GM21737 (cell line): ENCODE data around the gene RGS9.
"Not testable (repeated sequence)": the region's sequence is repeated elsewhere in the genome, so short reads cannot be mapped to it uniquely, and the experiment has no call there.

ENCODE experiments used
- ATAC-seq: cut with Tn5 transposase; IDR thresholded peaks from one replicate; pipeline ENCODE4 v1.9.1; 2021; ENCODE audit warnings: mild to moderate bottlenecking, moderate library complexity; ENCODE audit not compliant: unreplicated experiment

Gene RGS9

GRCh38 chr17:65137021-65137939, at the start of gene RGS9:
RGS9 (plus strand) TSS chr17:65137370; CDS start chr17:65137541, 171 bp downstream.
- peak; percentile 93 for ATAC-seq

GRCh38 chr17:65088621-65089360, 48.4 kb upstream of the RGS9 start:
- ATAC-seq, result no peak

- ATAC-seq, result no peak
Measured at GRCh38 chr17:65092262-65092661, 44.9 kb upstream of the RGS9 start.

GRCh38 chr17:65092721-65093356, 44.3 kb upstream of the RGS9 start:
- ATAC-seq, result not testable (repeated sequence)

- ATAC-seq, result no peak
Measured at GRCh38 chr17:65093930-65094329, 43.2 kb upstream of the RGS9 start.

GRCh38 chr17:65095465-65095864, 41.7 kb upstream of the RGS9 start:
- ATAC-seq, result no peak

- not testable (repeated sequence) for ATAC-seq
Measured at GRCh38 chr17:65096382-65096781, 40.8 kb upstream of the RGS9 start.

GRCh38 chr17:65097110-65097509, 40.1 kb upstream of the RGS9 start:
- ATAC-seq, result no peak

- no peak for ATAC-seq
Measured at GRCh38 chr17:65099475-65099874, 37.7 kb upstream of the RGS9 start.

- ATAC-seq, result peak; percentile 68
Measured at GRCh38 chr17:65099941-65100315, 37.2 kb upstream of the RGS9 start.

- ATAC-seq, result peak; percentile 64
Measured at GRCh38 chr17:65100316-65101140, 36.6 kb upstream of the RGS9 start.

GRCh38 chr17:65101371-65101770, 35.8 kb upstream of the RGS9 start:
- no peak for ATAC-seq

GRCh38 chr17:65102235-65102634, 34.9 kb upstream of the RGS9 start:
- no peak for ATAC-seq

GRCh38 chr17:65102788-65103187, 34.4 kb upstream of the RGS9 start:
- no peak for ATAC-seq

GRCh38 chr17:65103431-65103830, 33.7 kb upstream of the RGS9 start:
- no peak for ATAC-seq

- ATAC-seq, result no peak
Measured at GRCh38 chr17:65103896-65104295, 33.3 kb upstream of the RGS9 start.

GRCh38 chr17:65104541-65104940, 32.6 kb upstream of the RGS9 start:
- no peak for ATAC-seq

- ATAC-seq, result no peak
Measured at GRCh38 chr17:65104973-65105372, 32.2 kb upstream of the RGS9 start.

- no peak for ATAC-seq
Measured at GRCh38 chr17:65108152-65108551, 29.0 kb upstream of the RGS9 start.

- ATAC-seq, result no peak
Measured at GRCh38 chr17:65109543-65109942, 27.6 kb upstream of the RGS9 start.
